Measurements from ENCODE around the gene TDRD10. TPM values are rescaled to one million over a fixed set of nuclear protein-coding genes. Genes with fewer than 3 reads are reported as not detected.

Gene TDRD10
- total and polyA plus RNA-seq, 2 of the 8 experiments (the other 6 are each of a cell fraction or from before 2014, with no cell fraction given): 0.15 to 0.27 TPM

DNA sequence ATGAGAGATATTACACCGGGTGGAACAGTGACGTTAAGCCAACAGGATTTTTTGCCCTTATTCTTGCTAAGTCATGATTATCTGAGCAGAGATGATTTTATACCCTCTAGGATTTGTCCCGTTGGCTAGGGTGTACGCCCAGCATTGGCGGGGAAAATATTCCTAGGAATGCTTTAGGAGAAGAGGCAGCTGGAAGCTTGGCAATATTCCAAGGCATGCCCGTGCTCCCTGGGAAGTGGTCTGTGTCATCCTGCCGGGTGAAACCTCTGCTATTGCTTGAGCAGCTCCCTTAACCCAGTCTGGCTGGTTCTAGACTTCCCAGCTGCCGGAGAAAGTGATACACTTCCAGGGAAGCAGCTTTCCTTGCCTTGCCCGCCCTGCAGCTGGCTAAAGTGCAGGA is 81.8 kb downstream of the TDRD10 start:
- no peak overlapping the region for H3K56ac ChIP-seq (replicated peaks; ENCODE audit: insufficient read length, low read depth, low read length)
- H3K4me2 ChIP-seq (ENCODE audit: insufficient read depth in 1 of 2, low read depth in 2 of 2, low read length in 2 of 2): no peak overlapping the region
- H2BK5ac ChIP-seq (ENCODE audit: low read depth, low read length): no peak overlapping the region
- H2BK120ac ChIP-seq (replicated peaks; ENCODE audit: low read depth, low read length): no peak overlapping the region
- no peaks in the 10 kb centered on the region for H3K79me2 ChIP-seq (ENCODE audit: control insufficient read depth in 1 of 2, insufficient read depth in 2 of 2, low read length in 2 of 2)
- H2BK15ac ChIP-seq (ENCODE audit: low read length): no peak overlapping the region
- no peak for TF ChIP-seq ZNF274 (IDR thresholded peaks at IDR 0.05; ENCODE audit: borderline replicate concordance, extremely low read depth, low read length)
- no peak for TF ChIP-seq KDM4A (IDR thresholded peaks at IDR 0.05; ENCODE audit: low read depth, low read length, severe bottlenecking)
- no peak for TF ChIP-seq RAD21 (IDR thresholded peaks at IDR 0.05 in 1 of 2, conservative IDR thresholded peaks at IDR 0.05 in 1 of 2; ENCODE audit: low read depth in 2 of 2, low read length in 2 of 2)
- TF ChIP-seq BRCA1 (IDR thresholded peaks at IDR 0.05; ENCODE audit: low read depth, low read length): no peak
- TF ChIP-seq KDM1A (IDR thresholded peaks at IDR 0.05; ENCODE audit: borderline replicate concordance, low read length): no peak
- no peak for TF ChIP-seq PHF8 (conservative IDR thresholded peaks at IDR 0.05; ENCODE audit: low read depth, low read length)
- TF ChIP-seq HDAC6 (IDR thresholded peaks at IDR 0.05; ENCODE audit: low read depth, low read length): no peak
- TF ChIP-seq CTBP2 (IDR thresholded peaks at IDR 0.05; ENCODE audit: borderline replicate concordance, insufficient read depth, insufficient read length, low read length): no peak
- no peak for TF ChIP-seq NRF1 (IDR thresholded peaks at IDR 0.05; ENCODE audit: low read depth, low read length)
- TF ChIP-seq EP300 (IDR thresholded peaks at IDR 0.05; ENCODE audit: borderline replicate concordance in 1 of 2, low read depth in 2 of 2, low read length in 2 of 2): no peak
- TF ChIP-seq EZH2 (IDR thresholded peaks at IDR 0.05; ENCODE audit: low read depth, low read length, severe bottlenecking): no peak
- no peak overlapping the region for H2BK12ac ChIP-seq (ENCODE audit: low read depth, low read length)
- ChIA-PET CTCF (ENCODE audit: partially characterized antibody) (interaction anchor here (1.4 kb wide), 1 partner anchor 24 kb away, joined by 4 read pairs; no protein-coding TSS in a partner anchor), POLR2A (ENCODE audit: partially characterized antibody) (interaction anchor here (1.7 kb wide), 1 partner anchor 14 kb away, joined by 3 read pairs; no protein-coding TSS in a partner anchor)
- no peak overlapping the region for H3K14ac ChIP-seq (ENCODE audit: insufficient read length)
- peaks cover 7 to 18% of the 10 kb centered on the region in 2 experiments for H4K20me1 ChIP-seq (replicated peaks in 1 of 2; ENCODE audit: control insufficient read depth in 1 of 2, insufficient read depth in 2 of 2, low read length in 2 of 2)
- H2AFZ ChIP-seq (ENCODE audit: low read length): no peak overlapping the region
- no peaks in the 10 kb centered on the region for H3K23me2 ChIP-seq (ENCODE audit: low read depth, low read length)
- H3K4ac ChIP-seq (replicated peaks; ENCODE audit: insufficient read length, low read depth, low read length): no peak overlapping the region
- DNase-seq (ENCODE audit: low read depth in 1 of 2, low spot score in 2 of 2) (no peak), FAIRE-seq (no peak)
- H3K27me3 ChIP-seq (replicated peaks in 1 of 4; ENCODE audit: control insufficient read depth in 3 of 4, extremely low read depth in 1 of 4, insufficient read depth in 3 of 4, low read length in 3 of 4): no peaks in the 10 kb centered on the region
- H3K9me3 ChIP-seq (ENCODE audit: insufficient read depth in 2 of 2, low read depth in 1 of 2, low read length in 1 of 2): no peaks in the 10 kb centered on the region
- 82% methylated on average over 9 of the region's 9 CpGs; no CpG with 5 or more reads in 1 of the 2 experiments for WGBS, 2 experiments (ENCODE audit: extremely low coverage in 1 of 2, insufficient coverage in 1 of 2, insufficient read length in 1 of 2, insufficient replicate concordance in 2 of 2, low coverage in 1 of 2, low lambda C conversion rate in 2 of 2, missing lambda C conversion rate in 1 of 2)
- H3K4me1 ChIP-seq (replicated peaks in 1 of 4; ENCODE audit: control insufficient read depth in 3 of 4, insufficient read depth in 4 of 4, low read length in 3 of 4): no peaks in the 10 kb centered on the region
- H3K27ac ChIP-seq (ENCODE audit: low read depth, low read length): no peak overlapping the region
- H4K91ac ChIP-seq (replicated peaks; ENCODE audit: insufficient read length, low read length): no peak overlapping the region
- H3K9ac ChIP-seq (replicated peaks in 1 of 4; ENCODE audit: extremely low read depth in 1 of 4, low read depth in 3 of 4, low read length in 3 of 4): no peak overlapping the region; a peak in 1 of 7 replicates
- no peak overlapping the region for H4K5ac ChIP-seq (ENCODE audit: insufficient read length, low read depth, low read length)
- no peak overlapping the region for H2BK20ac ChIP-seq (ENCODE audit: low read length)
- H4K8ac ChIP-seq (ENCODE audit: extremely low read depth, insufficient read depth, low read length): no peak overlapping the region
- peaks cover 72 to 97% (median 87%) of the 10 kb centered on the region in 4 experiments for H3K36me3 ChIP-seq (ENCODE audit: control insufficient read depth in 2 of 4, insufficient read depth in 4 of 4, low read length in 3 of 4)
- no peak overlapping the region for H3K18ac ChIP-seq (ENCODE audit: extremely low read depth, low read length)
- no peak overlapping the region for H2AK5ac ChIP-seq (ENCODE audit: low read depth, low read length)
- no peak overlapping the region for H3K23ac ChIP-seq (ENCODE audit: insufficient read length)
- H3K4me3 ChIP-seq (ENCODE audit: extremely low read depth in 1 of 4, insufficient read depth in 2 of 4, low read depth in 3 of 4, low read length in 4 of 4): no peak overlapping the region
- H3K79me1 ChIP-seq (ENCODE audit: low read depth, low read length): peaks cover 2% of the 10 kb centered on the region; the same call in 1 of the 2 replicates

Measured in H1 (cell line).